HG03565 (cell line): ENCODE measurements around the gene STARD8.
"Not testable (repeated sequence)": the region's sequence is repeated elsewhere in the genome, so short reads cannot be mapped to it uniquely, and the experiment has no call there.

Experiments used
- ATAC-seq: cut with Tn5 transposase; IDR thresholded peaks from one replicate; pipeline ENCODE4 v1.9.1; 2021; ENCODE audit warnings: mild to moderate bottlenecking, moderate library complexity; ENCODE audit not compliant: unreplicated experiment

STARD8 gene

GRCh38 chrX:68688931-68689330, 41.5 kb downstream of the STARD8 start:
- not testable (repeated sequence) for ATAC-seq

DNA sequence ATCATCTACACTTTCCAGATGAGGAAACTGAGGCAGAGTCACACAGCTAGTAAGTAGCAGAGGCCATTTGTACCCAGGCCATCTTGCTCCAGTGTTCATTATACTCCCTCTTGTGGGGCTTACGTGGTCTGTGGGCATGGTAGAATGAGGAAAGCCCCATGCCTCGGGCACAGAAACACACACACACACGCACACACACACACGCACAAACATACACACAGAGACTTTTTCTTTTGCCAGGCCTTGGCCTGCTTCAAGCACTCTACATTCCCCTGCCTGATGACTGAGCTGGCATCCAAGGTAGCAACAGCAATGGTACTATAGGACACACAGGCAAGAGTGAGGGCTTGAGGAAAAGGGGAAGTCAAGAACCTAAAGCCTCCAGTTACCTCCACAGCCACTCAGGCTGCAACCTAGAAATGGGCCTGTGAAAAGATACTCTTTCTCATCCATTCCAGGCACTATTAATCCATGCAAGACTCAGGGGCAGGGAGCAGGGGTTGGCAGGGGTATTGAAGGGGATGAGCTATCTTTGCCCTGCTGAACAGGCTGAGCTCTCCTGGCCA, 43.6 kb downstream of the STARD8 start:
- no peak for ATAC-seq

DNA sequence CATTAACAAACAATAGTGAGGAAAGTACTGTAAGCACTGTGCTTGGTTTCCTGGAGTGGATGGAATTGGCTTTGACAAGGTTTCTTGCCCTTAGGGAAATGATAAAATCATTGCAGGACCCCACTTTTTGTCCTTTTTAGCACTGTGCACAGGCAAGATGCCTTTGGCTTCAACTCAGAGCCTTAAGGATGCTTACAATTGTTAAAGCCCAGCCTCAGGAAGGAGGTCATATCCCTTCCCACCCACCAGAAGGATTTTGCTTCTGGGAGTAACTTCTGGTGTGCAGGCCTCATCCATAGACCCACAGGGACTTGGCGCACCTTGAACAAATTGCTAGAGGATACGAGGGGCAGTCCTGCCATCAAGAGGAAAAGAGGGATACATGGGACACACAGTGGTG, 44.5 kb downstream of the STARD8 start:
- ATAC-seq = no peak

- no peak for ATAC-seq
Observed at GRCh38 chrX:68692651-68693050, 45.2 kb downstream of the STARD8 start.

DNA sequence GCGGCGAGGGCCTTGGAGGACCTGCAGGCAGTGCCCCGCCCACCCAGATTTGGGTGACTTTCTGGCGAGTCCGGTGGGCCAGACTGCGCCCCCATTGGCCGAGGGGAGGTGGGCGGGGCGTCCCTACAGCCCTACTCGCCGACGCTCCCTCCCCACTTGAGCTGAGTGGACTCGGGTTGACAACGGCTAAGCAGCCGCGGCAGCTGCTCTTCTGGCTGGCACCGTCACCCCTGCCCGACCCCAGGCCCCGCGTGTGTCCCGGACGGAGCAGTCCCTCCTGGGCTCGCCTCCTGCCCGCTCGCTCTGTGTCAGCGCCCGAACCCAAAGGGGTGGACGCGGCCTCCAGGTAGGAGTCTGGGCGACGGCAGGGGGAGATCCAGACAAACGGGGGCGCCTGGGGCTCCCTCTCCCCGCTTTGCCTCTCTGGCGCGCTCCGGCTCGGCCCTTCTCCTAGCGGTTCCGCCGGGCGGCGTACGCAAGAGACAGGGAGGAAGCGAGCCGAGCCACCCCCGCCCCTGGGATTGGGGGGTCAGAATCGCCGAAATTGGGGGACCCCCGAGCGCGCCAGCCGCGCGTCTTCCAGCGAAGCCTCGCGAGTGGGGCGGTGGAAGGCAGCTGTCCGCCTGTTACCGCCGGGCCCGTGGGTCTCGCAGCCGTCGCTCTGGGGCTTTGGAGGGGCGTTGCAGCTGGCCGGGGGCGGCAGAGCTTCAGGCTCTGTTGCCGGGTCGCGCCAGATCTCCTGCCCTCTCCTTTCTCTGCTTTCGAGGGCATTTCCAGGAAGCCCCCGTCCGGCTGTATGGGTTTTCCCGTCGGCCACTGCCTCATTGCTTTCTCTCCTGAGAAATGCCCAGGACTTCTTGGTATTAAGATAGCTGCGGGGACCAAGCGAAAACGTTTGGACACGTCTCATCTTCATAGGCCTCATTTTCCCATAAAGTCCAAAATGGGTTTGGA, 46.3 kb downstream of the STARD8 start:
- peak; percentile 46 for ATAC-seq

DNA sequence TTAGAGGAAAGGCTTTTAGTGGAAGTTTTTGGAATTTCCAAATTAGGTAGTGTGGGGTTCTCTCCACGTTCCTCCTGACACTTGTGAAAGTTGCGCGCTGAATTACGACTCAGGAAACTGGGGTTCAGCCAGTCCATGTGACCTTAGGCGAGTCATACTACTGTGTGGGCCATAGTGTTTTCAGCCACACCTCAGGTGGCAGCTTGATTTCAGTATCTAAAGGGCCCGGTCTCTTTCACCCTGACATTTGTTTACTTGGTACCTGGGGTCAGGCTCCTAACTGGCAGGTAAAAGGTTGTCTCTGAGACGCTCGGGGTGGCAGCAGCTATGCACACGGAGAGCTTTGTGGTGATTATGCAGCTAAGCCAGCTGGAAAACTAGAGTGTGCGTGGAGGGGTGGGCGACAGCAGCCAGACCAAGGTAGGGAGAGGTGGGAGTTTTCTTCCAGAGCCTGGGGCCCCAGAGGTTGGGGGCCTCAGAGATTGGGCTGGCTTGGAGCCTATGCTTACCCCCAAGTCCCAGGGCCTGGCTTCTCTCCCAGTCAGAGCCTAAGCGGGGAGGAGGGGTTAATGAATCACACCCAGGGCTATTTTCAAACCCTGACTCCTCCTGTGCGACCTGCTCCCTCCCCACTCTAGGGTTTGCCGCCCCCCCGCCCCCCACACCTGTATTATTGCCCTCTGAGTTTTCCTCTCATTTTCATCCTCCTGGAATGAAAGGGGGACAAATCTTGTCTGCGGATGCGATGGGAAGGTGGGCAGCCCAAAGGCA, 47.2 kb downstream of the STARD8 start:
- no peak for ATAC-seq

- no peak for ATAC-seq
Observed at GRCh38 chrX:68695206-68695845, 47.9 kb downstream of the STARD8 start.

GRCh38 chrX:68696267-68696990, 49.0 kb downstream of the STARD8 start:
- ATAC-seq = no peak

- no peak for ATAC-seq
Observed at GRCh38 chrX:68697036-68697435, 49.6 kb downstream of the STARD8 start.

GRCh38 chrX:68697465-68698125, 50.1 kb downstream of the STARD8 start:
- no peak for ATAC-seq

DNA sequence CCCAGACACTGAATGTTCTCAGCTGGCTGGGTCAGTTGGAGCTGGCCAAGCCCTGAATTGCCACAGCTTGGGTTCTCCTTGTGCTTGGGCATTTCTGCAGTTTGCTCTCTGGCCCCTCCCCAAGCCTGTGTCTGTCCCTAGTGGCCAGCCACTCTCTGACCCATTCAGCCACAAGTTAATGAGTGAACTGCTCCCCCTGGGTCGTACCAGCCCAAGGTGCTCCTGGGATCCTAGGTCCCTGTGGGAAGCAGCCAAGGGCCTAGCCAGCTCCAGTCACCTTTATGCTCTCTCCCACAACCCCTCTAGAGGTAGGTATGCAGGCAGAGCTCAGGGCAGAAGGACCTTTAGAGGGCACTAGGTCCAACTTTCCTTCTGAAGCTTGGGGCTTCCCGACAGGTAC, 51.5 kb downstream of the STARD8 start:
- ATAC-seq = no peak

DNA sequence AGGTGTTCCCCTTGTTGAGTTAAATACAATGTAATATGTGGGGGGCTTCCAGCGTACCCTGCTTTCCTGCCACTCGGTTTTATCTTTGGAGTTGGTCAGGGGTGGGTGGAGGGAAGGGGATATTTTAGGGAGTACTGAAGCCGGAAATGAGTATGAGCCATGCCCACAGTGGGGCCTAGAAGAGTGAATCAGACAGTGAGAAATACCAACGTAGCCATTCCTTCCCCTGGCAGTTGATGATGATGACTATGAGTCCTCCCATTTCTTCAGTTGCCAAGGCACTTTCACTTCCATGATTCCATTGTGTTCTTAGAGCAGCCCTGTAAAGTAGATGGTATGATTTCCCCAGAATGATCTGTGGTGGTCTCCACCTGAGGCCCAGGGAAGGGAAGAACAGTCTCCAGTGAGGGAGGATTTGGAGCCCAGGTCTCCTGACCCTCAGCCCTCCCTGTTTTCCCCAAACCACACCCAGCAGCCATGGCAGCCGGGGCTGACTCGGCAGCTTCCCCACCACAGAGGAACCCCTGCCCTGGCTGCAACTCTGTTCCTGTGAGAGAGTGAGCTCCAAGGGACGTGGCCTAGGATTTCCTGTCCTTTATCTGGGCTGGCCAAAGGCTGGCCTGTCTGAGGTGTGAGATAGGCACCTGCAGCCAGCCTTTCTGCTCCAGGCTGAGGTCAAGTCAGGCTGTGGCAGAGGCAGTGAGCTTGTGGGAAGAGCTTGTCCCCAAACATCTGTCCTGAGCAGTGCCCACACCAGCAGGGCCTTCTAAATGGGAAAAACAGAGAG, 52.7 kb downstream of the STARD8 start:
- ATAC-seq = no peak

DNA sequence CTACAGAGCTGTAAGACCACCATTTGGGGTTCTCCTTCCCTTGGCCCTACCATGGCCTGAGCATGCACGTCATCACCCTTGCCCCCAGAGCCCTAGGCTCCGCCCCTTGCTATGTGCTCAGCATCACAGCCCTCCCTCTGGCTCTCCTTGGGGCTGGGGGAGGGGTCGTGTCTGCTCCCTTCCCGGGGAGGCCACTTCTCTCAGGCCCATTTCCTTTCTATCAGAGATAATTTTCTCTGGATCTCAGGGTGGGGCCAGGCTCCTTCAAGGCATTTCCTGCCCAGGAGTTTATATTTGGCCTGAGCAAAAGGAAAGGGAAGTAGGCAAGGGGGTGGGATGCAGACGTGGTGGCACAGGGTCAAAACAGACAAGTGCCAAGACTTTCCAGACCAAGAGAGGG, 55.9 kb downstream of the STARD8 start:
- ATAC-seq = no peak

GRCh38 chrX:68703846-68704245, 56.4 kb downstream of the STARD8 start:
- ATAC-seq = no peak

- no peak for ATAC-seq
Observed at GRCh38 chrX:68705986-68706385, 58.5 kb downstream of the STARD8 start.

- ATAC-seq = no peak
Observed at GRCh38 chrX:68708503-68709290, 61.2 kb downstream of the STARD8 start.

DNA sequence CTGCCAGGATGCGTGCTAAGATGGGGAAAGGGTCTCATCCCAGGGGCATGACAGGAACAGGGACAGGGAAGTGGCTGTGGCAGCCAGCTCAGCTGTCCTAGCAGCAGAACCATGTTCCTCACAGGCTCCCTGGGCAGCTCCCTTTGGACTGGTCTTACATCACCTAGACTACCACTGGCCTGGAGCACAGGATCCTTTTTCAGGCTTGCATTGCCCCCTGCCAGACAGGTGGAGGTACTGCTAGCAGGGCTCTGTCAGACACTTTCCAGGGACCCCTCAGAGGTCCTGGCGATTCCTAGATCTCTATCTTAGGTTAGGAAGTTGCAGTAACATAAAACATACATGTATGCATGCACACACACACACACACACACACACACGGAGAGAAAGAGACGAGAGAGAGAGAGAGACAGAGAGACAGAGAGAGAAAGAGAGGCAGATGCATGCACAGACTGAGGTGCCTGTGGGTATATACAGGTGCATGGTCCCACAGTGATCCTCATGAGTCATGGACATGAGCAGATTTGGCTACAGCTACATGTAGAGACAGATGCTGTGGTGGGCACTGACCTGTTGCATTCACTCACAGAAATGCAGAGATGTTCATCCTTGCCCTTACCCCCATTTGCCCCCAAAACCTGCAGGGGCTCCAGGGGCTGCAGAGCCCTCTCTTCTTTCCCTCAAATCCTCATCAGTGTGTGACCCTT, 63.6 kb downstream of the STARD8 start:
- ATAC-seq = peak; percentile 69

DNA sequence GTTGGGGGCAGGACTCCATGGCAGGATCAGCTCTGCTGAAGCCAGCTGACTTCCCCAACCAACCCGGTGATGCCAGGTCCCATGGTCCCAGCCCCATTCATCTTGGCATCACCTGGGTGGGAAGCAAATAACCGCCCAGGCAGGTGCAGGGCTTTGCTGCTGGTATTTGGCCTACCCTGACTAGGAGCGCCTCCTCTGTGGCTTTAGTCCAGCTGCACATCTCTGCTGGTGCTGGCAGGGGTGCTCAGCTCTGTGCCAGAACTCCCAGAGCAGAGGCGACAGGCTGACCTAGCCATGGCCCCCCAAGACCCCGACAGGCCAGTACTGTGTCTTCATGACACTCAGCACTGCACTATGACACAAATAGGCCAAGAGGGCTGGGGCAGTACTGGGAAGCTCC, 64.4 kb downstream of the STARD8 start:
- no peak for ATAC-seq
